ENCODE data around the gene DNAJB12.
"Not testable (repeated sequence)": the region's sequence is repeated elsewhere in the genome, so short reads cannot be mapped to it uniquely, and the experiment has no call there.

DNAJB12 gene

DNA sequence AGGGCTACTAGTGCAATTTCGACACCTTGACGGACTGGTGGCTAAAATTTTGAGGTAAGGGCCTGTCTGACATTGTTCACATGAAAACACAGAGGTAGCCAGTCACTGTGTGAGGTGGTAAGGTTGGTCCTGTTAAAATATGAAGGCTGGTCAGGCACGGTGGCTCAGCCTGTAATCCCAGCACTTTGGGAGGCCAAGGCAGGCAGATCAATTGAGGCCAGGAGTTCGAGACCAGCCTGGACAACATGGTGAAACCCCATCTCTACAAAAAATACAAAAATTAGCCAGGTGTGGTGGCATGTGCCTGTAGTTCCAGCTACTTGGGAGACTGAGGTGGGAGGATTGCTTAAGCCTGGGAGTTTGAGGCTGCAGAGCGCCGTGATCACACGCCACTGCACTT lies 47.0 kb downstream of the DNAJB12 start:
- H3K79me1 ChIP-seq (ENCODE audit: low read length), result peaks cover 17% of the 10 kb centered on the region
- not testable (repeated sequence) for H3K18ac ChIP-seq (ENCODE audit: low read length)

DNA sequence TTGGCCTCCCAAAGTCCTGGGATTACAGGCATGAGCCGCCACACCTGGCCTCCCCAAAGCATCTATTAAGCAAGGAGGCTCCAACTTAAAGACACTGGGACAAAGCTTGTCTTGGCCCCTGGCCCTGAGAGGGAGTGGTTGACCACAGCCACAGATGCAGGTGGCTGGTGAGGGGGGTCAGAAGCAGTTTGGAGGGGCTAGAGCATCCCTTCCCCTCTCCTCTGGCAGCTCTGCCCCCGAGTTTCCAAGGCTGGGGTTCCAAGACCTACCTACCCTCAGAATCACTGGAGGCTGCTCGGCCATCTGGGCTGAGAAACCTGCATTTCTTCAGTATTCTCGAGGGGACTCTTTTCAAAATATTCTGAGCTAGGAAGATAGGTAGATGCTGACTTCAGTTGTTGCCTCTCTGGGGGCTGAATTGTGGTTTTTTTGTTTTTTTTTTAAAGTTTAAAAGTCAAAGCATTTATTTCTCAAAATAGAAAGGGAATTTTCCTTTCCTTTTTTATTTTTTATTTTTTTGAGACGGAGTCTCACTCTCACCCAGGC lies 48.4 kb downstream of the DNAJB12 start:
- Histone ChIP-seq H3K79me1 (ENCODE audit: low read length) (peaks cover 15% of the 10 kb centered on the region), H4K91ac (ENCODE audit: low read depth, low read length) (no peak overlapping the region), H3K9ac (ENCODE audit: low read length) (no peak overlapping the region), H3K4me1 (ENCODE audit: control insufficient read depth in 1 of 2, insufficient read depth in 2 of 2, low read length in 2 of 2) (peaks cover 18 to 28% of the 10 kb centered on the region in 2 experiments), H4K8ac (ENCODE audit: low read depth, low read length) (no peak overlapping the region), H3K79me2 (ENCODE audit: control insufficient read depth, insufficient read depth, low read length, poor library complexity) (peaks cover 3% of the 10 kb centered on the region), H3K9me3 (ENCODE audit: insufficient read depth, low read depth, low read length) (no peaks in the 10 kb centered on the region), H2AK5ac (ENCODE audit: low read length) (no peak overlapping the region), H3K4me2 (ENCODE audit: low read length) (no peak overlapping the region), H2BK120ac (ENCODE audit: insufficient read depth, low read length, poor library complexity) (no peak overlapping the region), H3K4me3 (ENCODE audit: low read depth, low read length) (no peak overlapping the region), H3K14ac (ENCODE audit: low read length) (no peak overlapping the region), H3K18ac (ENCODE audit: low read length) (no peak overlapping the region), H3K23ac (ENCODE audit: low read length) (no peak overlapping the region), H2AFZ (ENCODE audit: insufficient read depth, low read length, poor library complexity) (no peak overlapping the region), H3K4ac (ENCODE audit: low read depth, low read length) (no peak overlapping the region), H3K36me3 (ENCODE audit: control insufficient read depth in 1 of 2, insufficient read depth in 2 of 2, low read length in 2 of 2) (no peaks in the 10 kb centered on the region), H2BK12ac (ENCODE audit: low read length) (peak overlapping the region; percentile 61), H3K27me3 (ENCODE audit: insufficient read depth, low read length) (no peaks in the 10 kb centered on the region), H4K12ac (ENCODE audit: low read depth, low read length) (no peak overlapping the region), H3K27ac (ENCODE audit: low read depth, low read length) (no peak overlapping the region), H2BK5ac (ENCODE audit: low read depth, low read length, poor library complexity) (no peak overlapping the region)
- DNase-seq, result no peak
- WGBS (ENCODE audit: extremely low coverage, insufficient coverage, insufficient read length), result no CpG with 5 or more reads among the region's 5 CpGs

More for the DNA sequence above, 47.0 kb downstream of the DNAJB12 start:
- H4K12ac ChIP-seq (ENCODE audit: low read depth, low read length); H3K79me2 ChIP-seq (ENCODE audit: control insufficient read depth, insufficient read depth, low read length, poor library complexity); H4K8ac ChIP-seq (ENCODE audit: low read depth, low read length); H3K14ac ChIP-seq (ENCODE audit: low read length); H3K4me2 ChIP-seq (ENCODE audit: low read length); H2BK120ac ChIP-seq (ENCODE audit: insufficient read depth, low read length, poor library complexity); DNase-seq; H3K27ac ChIP-seq (ENCODE audit: low read depth, low read length); H3K27me3 ChIP-seq (ENCODE audit: insufficient read depth, low read length); H3K4me3 ChIP-seq (ENCODE audit: low read depth, low read length); H3K23ac ChIP-seq (ENCODE audit: low read length); H2AK5ac ChIP-seq (ENCODE audit: low read length); H2BK12ac ChIP-seq (ENCODE audit: low read length); H3K4ac ChIP-seq (ENCODE audit: low read depth, low read length); H3K9ac ChIP-seq (ENCODE audit: low read length); H2BK5ac ChIP-seq (ENCODE audit: low read depth, low read length, poor library complexity); H3K9me3 ChIP-seq (ENCODE audit: insufficient read depth, low read depth, low read length); H4K91ac ChIP-seq (ENCODE audit: low read depth, low read length); H3K36me3 ChIP-seq (ENCODE audit: control insufficient read depth in 1 of 2, insufficient read depth in 2 of 2, low read length in 2 of 2); H2AFZ ChIP-seq (ENCODE audit: insufficient read depth, low read length, poor library complexity): not testable (repeated sequence)
- WGBS (ENCODE audit: extremely low coverage, insufficient coverage, insufficient read length), result no CpG with 5 or more reads among the region's 7 CpGs
- peaks cover 18 to 30% of the 10 kb centered on the region in 2 experiments for H3K4me1 ChIP-seq (ENCODE audit: control insufficient read depth in 1 of 2, insufficient read depth in 2 of 2, low read length in 2 of 2)

DNA sequence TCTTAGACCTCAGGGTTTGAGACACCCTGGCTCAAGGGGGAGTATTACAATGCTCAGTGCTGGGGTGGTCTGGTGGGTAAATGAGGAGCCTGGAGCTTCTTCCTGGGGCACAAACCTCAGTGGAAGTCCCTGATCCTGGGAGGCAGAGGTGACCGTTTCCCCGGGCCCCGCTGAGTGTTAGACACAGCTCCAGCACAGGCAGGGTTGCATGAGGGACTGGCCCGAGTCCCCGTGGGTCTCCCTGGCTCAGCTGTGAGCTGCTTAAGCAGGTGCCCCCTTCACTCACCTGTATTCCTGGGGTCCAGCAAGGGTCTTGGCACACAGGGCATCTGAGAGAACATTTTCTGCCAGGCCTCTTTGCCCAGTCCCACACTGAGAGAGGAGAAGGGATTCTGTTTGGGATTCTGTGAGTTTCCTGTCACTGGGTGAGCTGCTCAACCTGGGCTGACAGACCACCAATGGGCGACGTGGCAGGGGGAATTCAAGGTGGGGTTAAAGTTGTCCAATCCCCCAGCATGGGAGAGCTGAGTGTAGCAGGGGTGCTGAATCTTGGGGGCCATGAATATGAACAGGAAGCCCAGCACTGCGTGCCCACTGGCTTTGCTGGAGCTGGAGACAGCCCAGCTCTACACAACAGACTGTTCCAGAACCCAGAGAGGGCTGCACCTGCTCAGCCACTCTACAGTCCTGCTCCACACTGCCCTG lies 51.1 kb downstream of the DNAJB12 start:
- no CpG with 5 or more reads among the region's 8 CpGs for WGBS (ENCODE audit: extremely low coverage, insufficient coverage, insufficient read length)

DNA sequence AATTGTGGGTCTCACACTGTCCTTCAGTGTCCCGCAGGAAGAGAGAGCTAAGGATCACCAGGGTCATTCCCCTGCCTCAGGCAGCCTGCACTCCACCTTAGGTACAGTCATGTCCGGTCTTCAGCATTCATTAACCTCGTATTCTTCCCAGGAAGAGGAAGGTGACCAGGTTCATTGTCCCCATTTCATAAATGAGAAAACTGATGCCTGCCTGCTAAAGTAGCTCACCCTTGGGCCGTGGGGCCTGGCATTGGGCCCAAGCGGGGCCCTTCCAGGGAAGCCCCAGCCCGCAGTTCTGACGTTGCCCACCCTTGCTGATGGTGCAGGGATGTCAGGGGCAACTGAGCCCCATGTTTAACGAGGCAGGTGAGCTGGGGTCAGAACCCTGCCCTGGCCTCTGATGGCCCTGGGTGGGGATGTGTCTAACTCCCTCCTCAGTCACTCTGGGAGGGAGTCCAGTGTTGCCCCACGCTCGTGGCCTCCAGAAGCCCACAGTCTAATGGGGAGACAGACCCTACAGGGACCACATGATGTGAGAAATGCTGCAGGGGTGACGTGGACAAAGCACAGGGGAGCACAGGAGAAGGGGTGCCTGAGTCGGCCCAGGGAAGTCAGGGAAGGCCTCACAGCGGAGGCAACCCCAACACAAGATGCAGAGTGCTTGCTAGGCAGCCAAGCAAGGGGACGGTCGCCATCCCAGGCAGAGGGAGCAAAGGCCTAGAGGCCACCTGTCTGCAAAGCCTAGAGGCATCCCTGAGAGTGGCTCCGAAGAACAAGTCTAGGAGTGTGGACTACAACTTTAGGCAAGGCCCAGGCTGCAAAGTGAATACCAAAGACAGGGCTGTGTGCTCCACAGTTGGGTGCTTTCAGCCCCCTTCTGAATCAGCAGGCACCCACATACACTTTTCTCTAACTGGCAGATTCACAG lies 55.9 kb downstream of the DNAJB12 start:
- no peak for DNase-seq
- Histone ChIP-seq H4K12ac (ENCODE audit: low read depth, low read length) (no peak overlapping the region), H3K27ac (ENCODE audit: low read depth, low read length) (peak overlapping the region; percentile 33), H3K9ac (ENCODE audit: low read length) (no peak overlapping the region), H3K14ac (ENCODE audit: low read length) (peak overlapping the region; percentile 32), H3K23ac (ENCODE audit: low read length) (no peak overlapping the region), H3K79me2 (ENCODE audit: control insufficient read depth, insufficient read depth, low read length, poor library complexity) (peaks cover 3% of the 10 kb centered on the region), H3K4me2 (ENCODE audit: low read length) (no peak overlapping the region), H3K9me3 (ENCODE audit: insufficient read depth, low read depth, low read length) (no peaks in the 10 kb centered on the region), H3K4me3 (ENCODE audit: low read depth, low read length) (no peak overlapping the region), H3K27me3 (ENCODE audit: insufficient read depth, low read length) (no peaks in the 10 kb centered on the region), H2AFZ (ENCODE audit: insufficient read depth, low read length, poor library complexity) (peak overlapping the region; percentile 12), H3K79me1 (ENCODE audit: low read length) (peaks cover 16% of the 10 kb centered on the region), H2BK120ac (ENCODE audit: insufficient read depth, low read length, poor library complexity) (peak overlapping the region; percentile 9), H3K36me3 (ENCODE audit: control insufficient read depth in 1 of 2, insufficient read depth in 2 of 2, low read length in 2 of 2) (no peaks in the 10 kb centered on the region), H4K91ac (ENCODE audit: low read depth, low read length) (peak overlapping the region; percentile 80), H3K4ac (ENCODE audit: low read depth, low read length) (peak overlapping the region; percentile 33), H4K8ac (ENCODE audit: low read depth, low read length) (peak overlapping the region; percentile 25), H3K18ac (ENCODE audit: low read length) (peak overlapping the region; percentile 36), H2AK5ac (ENCODE audit: low read length) (peak overlapping the region; percentile 33), H2BK12ac (ENCODE audit: low read length) (peak overlapping the region; percentile 32), H3K4me1 (ENCODE audit: control insufficient read depth in 1 of 2, insufficient read depth in 2 of 2, low read length in 2 of 2) (peaks cover 9 to 11% of the 10 kb centered on the region in 2 experiments), H2BK5ac (ENCODE audit: low read depth, low read length, poor library complexity) (peak overlapping the region; percentile 12)
- no CpG with 5 or more reads among the region's 16 CpGs for WGBS (ENCODE audit: extremely low coverage, insufficient coverage, insufficient read length)

More for the DNA sequence above, 51.1 kb downstream of the DNAJB12 start:
- Histone ChIP-seq H3K18ac (ENCODE audit: low read length) (no peak overlapping the region), H3K79me2 (ENCODE audit: control insufficient read depth, insufficient read depth, low read length, poor library complexity) (no peaks in the 10 kb centered on the region), H4K91ac (ENCODE audit: low read depth, low read length) (peak overlapping the region; percentile 2), H2AK5ac (ENCODE audit: low read length) (no peak overlapping the region), H3K36me3 (ENCODE audit: control insufficient read depth in 1 of 2, insufficient read depth in 2 of 2, low read length in 2 of 2) (no peaks in the 10 kb centered on the region), H3K4me2 (ENCODE audit: low read length) (no peak overlapping the region), H2BK5ac (ENCODE audit: low read depth, low read length, poor library complexity) (no peak overlapping the region), H2BK120ac (ENCODE audit: insufficient read depth, low read length, poor library complexity) (no peak overlapping the region), H3K23ac (ENCODE audit: low read length) (no peak overlapping the region), H3K27ac (ENCODE audit: low read depth, low read length) (no peak overlapping the region), H3K9ac (ENCODE audit: low read length) (no peak overlapping the region), H4K12ac (ENCODE audit: low read depth, low read length) (no peak overlapping the region), H4K8ac (ENCODE audit: low read depth, low read length) (no peak overlapping the region), H3K27me3 (ENCODE audit: insufficient read depth, low read length) (no peaks in the 10 kb centered on the region), H3K4me3 (ENCODE audit: low read depth, low read length) (no peak overlapping the region), H2AFZ (ENCODE audit: insufficient read depth, low read length, poor library complexity) (no peak overlapping the region), H3K9me3 (ENCODE audit: insufficient read depth, low read depth, low read length) (no peaks in the 10 kb centered on the region), H3K79me1 (ENCODE audit: low read length) (peaks cover 6% of the 10 kb centered on the region), H3K4me1 (ENCODE audit: control insufficient read depth in 1 of 2, insufficient read depth in 2 of 2, low read length in 2 of 2) (peaks cover 5 to 7% of the 10 kb centered on the region in 2 experiments), H3K14ac (ENCODE audit: low read length) (no peak overlapping the region), H3K4ac (ENCODE audit: low read depth, low read length) (no peak overlapping the region), H2BK12ac (ENCODE audit: low read length) (no peak overlapping the region)
- DNase-seq, result no peak

Measured in trophoblast cell (in vitro differentiated cells and primary cell).